Cardiac septum (tissue), 1 donor: ENCODE data around the gene CCDC50. TPM values are rescaled to one million over a fixed set of nuclear protein-coding genes. Genes with fewer than 3 reads are reported as not detected.

ENCODE experiments used
- DNase-seq: peaks from one replicate; pipeline ENCODE4 v3.0.0-alpha.2; 2020; ENCODE audit warnings: low spot score
- intact Hi-C: fragments of 100-400 bp; cut with DNase I; formaldehyde crosslinking; loops from one replicate; pipeline ENCODE4 v1.14.0; 2022
- total RNA-seq: library from RNA; stranded (reverse); fragmentation: NEBNext Ultra II Directional; extraction: Animal tissue kit (Norgen Biotek cat#: 25700); gene quantifications from one replicate; pipeline ENCODE4 v1.2.1, GENCODE V29; 2021
- donor health status: DM: no; HTN: no; CAD: no.

Gene CCDC50
- total RNA-seq, 1 donor from 2014 or later, result 51.0 TPM

DNA sequence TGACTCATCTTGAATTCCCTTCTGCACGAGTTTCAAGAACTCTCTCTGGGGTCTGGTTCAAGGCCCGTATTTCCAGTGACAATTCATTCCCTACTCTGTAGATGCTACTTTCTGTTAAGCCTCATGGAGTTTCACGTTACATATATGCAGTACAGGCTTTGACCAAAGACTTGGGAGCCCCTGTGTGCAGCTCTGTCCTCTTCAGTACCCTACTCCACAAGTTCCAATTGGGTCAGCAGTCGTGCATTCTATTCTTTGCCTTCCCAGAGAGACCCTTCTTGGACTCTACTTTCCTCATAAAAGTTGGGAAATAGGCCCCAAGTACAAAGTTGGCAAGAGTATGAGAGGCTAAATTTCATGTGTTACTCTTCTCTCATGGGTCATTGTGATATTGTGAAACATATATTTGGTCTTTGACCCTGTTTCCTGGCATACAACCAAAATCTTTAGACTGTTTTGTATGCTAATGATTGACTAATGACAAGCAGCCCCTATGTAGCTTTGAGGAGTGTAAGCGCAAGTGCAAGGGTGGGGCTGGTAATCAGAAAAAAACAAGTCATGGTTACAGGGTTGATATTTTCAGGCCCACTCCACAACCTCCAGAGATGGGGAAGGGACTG is 15.0 kb upstream of the CCDC50 start:
- no peak for DNase-seq
- intact Hi-C loops, result no loop called here

DNA sequence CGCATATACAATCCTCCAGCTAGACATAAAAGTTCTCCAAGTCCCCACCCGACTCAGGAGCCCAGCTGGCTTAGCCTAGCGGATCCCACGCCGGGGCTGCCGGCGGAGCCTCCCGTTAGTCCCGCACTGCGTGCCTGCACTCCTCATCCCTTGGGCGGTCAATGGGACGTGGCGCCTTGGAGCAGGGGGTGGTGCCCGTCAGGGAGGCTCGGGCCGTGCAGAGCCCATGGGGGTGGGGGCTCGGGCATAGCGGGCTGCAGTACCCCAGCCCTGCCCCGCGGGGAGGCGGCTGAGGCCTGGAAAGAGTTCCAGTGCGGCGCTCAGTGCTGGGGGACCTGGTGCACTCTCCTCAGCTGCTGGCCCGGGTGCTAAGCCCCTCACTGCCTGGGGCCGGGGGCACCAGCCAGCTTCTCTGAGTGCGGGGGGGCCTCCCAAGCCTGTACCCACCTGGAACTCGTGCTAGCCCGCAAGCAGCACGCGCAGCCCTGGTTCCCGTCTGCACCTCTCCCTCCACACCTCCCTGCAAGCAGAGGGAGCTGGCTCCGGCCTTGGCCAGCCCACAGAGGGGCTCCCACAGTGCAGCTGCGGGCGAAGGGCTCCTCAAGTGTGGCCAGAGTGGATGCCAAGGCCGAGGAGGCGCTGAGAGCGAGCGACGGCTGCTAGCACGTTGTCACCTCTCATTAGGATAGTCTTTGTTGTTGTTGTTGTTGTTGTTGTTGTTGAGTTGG is 12.2 kb upstream of the CCDC50 start:
- intact Hi-C loops, result no loop called here
- no peak for DNase-seq

DNA sequence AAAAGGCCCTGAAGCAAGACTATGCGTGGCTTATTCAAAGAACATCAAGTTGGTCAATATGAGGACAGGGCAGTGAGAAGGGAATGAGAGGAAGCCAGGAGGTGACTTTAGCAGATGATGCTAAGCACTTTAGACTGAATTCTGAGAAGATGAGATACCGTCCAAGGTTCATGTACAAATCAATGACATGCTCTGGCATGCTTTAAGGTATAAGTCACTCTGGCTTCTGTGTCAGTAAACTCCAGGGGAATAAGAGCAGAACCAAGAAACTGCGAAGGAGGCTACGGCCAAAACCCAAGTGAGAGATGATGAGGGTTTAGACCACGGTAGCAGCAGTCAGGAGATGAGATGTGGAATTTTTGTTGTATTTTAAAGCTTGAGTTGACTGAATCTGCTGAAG is 8.9 kb upstream of the CCDC50 start:
- DNase-seq, result no peak
- intact Hi-C loops, result no loop called here

DNA sequence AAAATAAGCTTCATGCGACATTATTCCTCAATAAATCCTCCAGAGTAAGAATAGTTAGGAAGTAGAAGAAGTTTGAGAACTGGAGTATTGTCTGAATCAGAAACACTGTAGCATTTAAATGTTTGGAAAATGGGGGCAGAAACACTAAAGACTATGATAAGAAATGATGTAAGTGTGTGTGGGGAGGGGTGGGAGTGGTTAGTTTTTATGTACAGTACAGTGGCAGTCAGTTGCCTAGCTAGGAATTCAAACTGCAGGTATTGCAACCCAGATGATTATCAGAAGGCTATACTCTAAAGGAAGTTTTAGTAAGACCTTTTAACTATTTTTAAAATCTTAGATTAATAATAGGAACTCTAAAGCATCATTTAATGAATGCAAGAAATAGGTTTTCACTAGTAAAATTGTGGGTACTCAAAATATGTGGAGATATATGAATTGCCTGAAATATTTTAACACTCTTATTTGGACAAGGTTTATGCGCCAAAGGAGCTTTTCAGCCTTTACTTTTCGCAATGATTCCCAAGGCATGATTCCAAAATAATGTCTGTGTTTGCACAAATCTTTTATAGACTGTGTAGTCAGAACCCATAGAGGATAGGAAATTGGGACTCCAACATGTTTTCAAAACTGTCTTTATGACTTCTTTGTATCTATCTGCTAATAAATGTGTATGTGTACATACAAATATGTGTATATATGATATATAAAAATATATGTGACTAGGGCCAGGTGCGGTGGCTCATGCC is 8.0 kb upstream of the CCDC50 start:
- no peak for DNase-seq
- intact Hi-C loops, result no loop called here

DNA sequence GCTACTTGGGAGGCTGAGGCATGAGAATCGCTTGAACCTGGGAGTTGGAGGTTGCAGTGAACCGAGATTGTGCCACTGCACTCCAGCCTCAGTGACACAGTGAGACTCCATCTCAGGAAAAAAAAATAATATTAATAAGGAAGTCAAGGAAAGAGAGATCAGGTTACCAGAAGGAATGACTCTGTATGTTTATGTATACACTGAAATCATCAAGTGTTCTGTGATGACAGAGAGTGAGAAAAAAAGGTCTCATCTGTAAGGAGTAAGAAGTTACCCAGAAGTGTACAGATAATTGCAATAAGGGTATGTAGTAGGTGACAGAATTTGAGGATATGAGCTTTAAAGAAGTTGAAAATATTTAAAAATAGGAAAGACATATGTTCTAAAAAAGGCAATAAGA is 4.3 kb upstream of the CCDC50 start:
- intact Hi-C loops, result no loop called here
- DNase-seq, result no peak

DNA sequence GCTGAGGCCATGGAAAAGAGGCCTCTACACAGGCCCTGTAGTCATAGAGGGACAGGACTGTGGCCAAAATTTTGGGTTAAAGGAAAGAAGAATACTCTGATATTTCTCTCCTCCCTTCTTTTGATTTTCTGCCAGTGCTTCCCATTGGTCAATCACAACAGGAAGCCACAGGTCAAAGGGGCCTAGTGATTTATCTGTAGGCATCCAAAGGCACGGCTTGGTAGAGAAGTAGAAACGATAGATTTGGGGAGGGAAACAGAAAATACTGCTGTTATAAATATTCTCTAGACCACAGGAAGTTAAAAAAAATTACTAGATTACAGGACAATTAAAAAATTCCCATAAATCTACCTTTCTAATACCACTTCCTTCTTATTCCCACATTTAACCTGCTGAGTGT is 1.7 kb upstream of the CCDC50 start:
- intact Hi-C loops, result no loop called here
- no peak for DNase-seq

DNA sequence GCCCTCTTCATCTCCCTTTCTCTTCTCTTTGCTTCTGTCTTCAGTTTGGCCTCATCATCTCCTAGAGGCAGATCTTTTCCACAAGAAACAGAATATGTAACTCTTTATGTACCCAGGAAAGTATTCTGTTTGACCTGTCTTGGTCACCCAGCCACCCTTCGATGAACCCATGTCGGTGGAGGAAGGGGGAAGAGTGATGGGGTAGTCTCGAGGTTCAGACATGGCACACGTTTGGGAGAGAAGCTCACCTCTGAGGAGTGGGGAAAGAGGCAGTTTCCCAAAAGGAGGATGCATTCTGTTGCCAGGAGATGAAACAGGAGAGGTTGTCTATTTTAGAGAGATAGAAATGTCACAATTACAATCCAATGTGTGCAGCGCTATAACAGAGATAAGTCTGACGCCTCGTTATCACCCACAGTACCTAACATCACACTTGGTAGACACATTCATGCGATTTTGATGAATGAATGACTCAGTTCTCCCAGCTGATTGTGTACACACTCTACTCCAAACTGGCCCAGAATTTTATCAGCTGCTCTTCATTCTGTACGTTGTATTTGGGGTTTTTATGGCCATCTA is 722 bp upstream of the CCDC50 start:
- DNase-seq, result no peak
- intact Hi-C loops, result loop anchor here (2.0 kb wide), 1 partner anchor 50 kb away; no protein-coding TSS in a partner anchor

DNA sequence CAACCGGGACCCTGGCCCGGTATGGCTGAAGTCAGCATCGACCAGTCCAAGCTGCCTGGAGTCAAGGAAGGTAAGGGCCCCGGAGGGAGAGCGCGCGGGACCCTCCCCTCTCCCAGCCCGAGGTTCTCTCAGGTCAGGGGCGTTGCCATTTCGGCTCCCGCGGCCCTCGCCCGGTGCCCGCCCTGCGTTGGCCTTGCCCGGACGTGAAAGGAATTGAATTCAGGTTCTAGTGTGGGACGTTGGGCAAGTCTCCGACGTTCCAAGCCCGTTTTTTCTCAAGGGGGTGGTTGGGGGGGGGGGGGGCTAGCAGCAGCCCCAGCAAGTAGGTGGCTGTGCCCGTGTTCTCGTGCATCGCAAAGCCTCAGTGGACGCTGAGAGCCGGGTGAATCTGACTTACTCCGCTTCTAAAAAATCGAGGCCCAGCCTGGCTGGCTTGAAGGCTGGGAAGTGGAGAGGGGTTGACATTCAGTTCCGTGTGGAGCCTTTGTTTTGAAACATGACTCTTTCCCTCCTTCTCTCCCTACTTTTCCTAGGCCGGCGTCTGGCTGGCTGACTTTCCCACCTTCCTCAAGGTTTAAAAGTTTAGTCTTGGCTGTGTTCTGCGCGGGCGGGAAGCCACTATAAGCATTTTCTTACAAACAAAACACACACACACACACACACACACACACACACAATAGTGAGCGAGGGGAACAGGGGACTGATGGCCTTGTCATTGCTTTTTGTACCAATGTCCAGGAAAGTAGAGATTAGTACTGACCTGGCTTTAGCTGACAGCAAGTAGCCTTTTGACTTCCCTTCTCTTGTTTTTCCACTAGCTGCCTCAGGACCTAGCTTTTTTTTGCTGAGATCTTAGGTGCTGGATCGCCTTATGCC is 698 bp downstream of the CCDC50 start, which contains the start of gene UTS2B:
Gene UTS2B (minus strand): TSS at position 873 of the 876 bp plus-strand sequence. CDS start 48,337 bp downstream, outside the sequence.
- intact Hi-C loops, result loop anchor here (2.0 kb wide), 1 partner anchor 49 kb away; no protein-coding TSS in a partner anchor
- no peak for DNase-seq

DNA sequence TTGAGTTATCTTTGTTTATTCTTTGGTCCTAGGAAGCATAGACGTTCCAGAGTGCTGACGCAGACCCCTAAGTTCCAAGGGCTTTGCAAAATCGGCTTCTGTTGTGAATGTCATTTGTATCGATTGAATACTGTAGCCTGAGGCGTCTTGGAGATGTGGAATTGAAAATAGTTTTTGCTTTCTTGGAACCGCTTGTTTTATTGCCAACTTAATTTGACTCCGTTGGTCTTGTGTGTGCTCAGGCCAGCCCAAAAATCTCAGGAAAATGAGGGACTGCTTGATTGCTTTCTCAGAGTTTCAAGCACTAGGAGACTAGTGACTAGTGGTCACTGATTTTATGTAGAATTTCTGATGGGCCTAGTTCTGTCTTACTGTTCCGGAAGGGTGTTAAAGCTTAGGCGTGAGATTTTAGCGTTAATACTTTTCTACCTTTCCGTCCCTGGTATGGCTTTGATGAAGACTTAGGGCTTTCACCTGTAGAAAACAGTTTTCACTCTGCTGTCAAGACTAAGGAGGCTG is 1.4 kb downstream of the CCDC50 start:
- intact Hi-C loops, result no loop called here
- DNase-seq, result no peak

DNA sequence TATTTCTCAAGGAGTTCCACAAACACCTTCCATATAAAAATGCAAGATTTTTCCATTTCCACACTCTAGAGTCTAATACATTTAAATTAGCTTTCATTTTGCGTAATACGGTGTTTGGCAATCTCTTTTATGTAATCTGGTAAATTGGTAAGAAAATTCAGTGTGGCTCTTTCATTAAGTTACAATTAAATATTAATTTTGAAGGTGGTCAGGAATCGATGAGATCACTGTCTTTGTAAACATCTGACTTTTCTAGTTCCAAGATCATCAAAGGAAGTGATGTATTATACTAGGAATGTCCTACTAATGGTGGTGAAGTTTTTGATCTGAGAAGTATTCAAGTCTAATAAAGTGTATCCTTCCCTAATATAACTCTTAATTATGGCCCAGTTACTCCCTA is 2.2 kb downstream of the CCDC50 start:
- no peak for DNase-seq
- intact Hi-C loops, result no loop called here

DNA sequence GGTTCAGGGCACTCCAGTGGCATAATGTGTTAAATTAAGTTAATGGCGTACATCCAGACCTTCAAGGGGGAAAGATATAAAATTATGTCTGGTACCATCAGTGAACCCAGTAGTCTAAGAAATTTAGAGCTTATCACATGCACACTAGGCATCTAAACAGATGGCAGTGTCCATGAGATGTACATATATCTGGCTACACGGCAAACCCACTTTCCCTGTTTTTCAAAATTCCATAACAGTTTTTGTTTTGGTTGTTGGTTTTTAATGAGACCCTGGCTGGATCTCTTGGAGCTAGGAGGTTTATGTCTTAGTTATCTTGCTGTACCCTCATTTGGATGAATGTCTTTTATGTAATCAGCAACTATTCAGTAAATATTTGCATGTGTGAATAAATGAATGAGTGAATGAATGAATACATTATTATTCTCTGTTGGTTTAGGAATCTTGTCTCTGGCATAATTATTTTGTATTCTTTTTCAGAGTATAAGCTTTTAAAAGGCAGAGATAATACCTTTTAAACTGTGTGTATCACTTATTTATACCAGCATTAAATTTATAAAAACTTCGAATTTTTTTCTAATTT is 4.2 kb downstream of the CCDC50 start:
- DNase-seq, result no peak
- intact Hi-C loops, result no loop called here

DNA sequence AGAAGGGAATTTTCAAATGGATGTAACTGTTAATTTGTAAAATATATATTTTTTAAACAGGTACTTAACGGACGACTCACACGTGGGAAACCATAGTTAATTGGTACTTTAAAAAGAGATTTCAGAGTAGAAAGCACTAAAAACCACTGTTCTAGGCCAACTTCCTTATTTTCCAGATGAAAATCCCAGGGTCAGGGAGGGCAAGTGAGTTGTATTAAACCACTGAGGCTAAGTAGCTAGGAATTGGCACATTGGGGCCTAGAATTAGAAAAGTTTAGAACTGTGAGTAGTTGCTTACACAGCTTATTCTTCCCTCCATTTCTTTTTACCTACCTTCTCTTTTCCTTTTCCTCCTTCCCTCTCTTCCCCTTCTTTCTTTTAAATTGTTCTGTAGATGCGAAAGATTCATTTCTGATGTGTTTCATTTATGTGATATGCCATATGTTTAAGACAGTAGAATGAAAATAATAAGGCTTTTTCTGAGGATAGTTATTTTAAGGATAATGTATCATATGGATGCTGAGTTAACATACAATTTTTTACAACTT is 5.2 kb downstream of the CCDC50 start:
- DNase-seq, result no peak
- intact Hi-C loops, result no loop called here

DNA sequence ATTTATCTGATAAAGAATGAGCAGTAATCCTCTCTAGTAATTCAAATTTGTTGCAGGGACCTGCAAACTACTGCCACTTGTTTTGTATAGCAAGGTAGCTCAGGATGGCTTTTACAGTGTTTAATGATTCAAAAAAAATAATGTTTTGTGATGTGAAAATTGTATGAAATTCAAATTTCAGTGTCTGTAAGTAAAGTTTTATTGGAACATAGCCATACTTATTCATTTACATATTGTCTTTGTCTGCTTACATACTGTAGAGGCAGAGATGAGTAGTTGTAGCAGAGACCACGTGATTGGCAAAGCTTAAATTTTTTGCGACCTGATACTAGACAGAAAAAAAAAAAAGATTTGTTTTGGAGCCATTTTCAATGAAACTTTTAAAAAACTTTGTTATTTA is 7.6 kb downstream of the CCDC50 start:
- no peak for DNase-seq
- intact Hi-C loops, result no loop called here

DNA sequence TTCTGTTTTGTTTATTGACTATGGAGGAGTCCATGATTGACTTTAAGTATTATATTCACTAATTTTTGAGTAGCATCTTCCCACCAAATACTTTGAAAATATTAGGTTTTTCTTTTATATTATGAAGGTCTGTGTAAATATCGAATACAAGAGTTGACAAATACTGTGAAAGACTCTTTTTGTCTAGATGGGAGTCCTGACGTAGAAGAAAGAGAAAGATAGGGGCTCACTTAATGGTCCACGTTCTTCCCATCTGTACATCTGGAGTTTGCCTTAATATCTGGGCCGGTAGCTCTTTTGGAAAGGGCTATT is 8.9 kb downstream of the CCDC50 start:
- intact Hi-C loops, result no loop called here
- DNase-seq, result no peak

DNA sequence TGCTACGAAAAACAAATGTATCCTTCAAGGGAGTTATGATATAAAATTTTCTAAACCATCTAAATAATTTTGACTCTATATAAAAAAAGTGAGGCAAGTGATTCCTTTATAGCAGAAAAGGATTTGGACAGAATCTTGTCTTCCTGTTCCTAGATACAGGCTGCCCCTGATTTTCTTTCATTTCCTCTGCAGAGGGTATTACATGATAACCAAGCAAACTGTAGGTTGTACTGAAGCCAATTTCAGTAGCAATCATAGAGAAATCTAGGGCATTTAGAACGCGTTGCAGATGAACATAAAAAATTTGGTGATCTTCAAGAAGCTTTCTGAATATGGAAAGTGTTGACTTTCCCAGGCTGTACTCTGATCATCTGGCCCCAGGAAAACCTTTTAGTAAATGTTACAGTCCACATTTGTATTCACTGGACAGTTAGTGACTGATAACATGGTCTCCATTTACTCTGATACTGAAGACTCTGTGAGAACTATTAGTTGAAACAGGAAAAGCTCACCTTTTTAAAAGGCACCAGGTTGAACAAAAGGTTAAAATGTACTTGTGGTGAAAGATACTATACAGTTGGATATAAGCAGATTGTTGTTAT is 10.2 kb downstream of the CCDC50 start:
- DNase-seq, result no peak
- intact Hi-C loops, result no loop called here

DNA sequence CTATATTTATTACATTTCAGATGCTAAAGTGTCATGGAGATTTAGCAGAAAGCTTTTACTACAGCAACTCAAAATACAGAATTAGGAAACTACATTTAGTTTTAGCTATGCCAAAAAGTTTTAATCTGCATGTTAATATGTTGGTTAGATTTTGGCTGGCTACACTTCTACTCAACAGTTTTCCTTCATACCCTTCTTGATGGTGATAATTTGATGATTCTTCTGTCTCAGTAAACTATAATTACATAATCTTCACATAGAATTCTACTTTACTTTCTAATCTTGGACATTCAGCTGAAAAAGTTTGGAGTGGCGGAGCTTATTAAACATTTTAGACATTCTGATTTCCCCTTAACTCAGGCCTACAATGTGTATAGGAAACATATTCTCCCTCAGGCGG is 11.2 kb downstream of the CCDC50 start:
- intact Hi-C loops, result no loop called here
- DNase-seq, result no peak

DNA sequence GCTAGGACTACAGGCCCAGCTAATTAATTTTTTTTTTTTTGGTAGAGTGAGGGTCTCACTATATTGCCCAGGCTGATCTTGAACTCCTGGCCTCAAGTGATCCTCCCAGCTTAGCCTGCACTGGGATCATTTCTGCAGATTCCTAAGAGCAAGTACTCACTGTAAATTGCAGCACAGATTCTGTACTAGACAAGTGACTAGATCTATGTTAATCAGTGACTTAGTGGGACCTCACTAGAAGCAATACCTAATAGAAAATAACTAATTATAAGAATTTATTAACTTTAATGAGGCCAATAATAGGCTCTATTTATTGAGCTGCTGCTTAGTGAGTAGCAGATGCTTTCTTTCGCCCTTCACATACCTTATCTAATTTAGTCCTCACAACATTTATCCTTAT is 11.8 kb downstream of the CCDC50 start:
- DNase-seq, result no peak
- intact Hi-C loops, result no loop called here

DNA sequence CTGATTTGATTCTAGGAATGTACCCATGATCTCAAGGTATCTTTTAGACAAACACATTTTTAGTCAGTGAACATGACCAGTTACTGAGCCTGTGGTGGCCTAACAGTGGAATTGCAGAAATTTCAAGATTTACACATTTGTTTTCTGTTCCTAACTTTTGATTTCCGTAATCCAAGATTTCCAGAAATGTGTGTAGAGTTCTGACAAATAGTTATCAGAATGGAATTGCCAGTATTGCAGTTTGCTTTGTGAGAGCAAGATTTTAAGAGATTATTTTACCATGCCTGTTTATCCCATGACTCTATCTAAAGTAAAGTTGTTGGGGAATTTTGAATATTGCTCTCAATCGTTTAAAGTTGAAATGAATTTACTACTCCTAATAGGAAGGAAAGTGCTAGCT is 12.8 kb downstream of the CCDC50 start:
- intact Hi-C loops, result no loop called here
- DNase-seq, result no peak
